NOMO-1 treated with DMSO at 0.1 percent for 48 hours (cell line): ENCODE results near the gene BLM.
A peak's percentile ranks its signal among the peaks of the same experiment; 100 is the strongest.

Source experiments
- DNase-seq: peaks from one replicate; lab custom pipeline; 2025; ENCODE audit not compliant: unreplicated experiment; lab: John Stamatoyannopoulos, UW

BLM gene

DNA sequence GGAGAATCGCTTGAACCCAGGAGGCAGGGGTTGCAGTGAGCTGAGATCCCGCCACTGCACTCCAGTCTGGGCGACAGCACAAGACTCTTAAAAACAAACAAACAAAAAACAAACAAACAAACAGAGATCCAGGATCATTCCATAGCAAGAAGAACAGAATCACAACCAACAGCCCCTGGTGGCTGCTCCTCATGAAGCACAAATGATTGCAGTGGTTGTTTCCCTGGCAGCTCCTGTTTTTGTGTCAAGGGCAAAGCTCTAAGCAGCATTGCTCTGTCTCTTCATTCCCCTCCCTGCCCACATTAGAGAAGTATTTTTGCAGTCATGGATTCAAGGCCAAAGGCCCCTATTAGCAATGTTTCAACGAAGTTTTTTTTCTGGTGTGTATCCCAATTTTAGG is 25.8 kb upstream of the BLM start:
- DNase-seq = no peak

DNA sequence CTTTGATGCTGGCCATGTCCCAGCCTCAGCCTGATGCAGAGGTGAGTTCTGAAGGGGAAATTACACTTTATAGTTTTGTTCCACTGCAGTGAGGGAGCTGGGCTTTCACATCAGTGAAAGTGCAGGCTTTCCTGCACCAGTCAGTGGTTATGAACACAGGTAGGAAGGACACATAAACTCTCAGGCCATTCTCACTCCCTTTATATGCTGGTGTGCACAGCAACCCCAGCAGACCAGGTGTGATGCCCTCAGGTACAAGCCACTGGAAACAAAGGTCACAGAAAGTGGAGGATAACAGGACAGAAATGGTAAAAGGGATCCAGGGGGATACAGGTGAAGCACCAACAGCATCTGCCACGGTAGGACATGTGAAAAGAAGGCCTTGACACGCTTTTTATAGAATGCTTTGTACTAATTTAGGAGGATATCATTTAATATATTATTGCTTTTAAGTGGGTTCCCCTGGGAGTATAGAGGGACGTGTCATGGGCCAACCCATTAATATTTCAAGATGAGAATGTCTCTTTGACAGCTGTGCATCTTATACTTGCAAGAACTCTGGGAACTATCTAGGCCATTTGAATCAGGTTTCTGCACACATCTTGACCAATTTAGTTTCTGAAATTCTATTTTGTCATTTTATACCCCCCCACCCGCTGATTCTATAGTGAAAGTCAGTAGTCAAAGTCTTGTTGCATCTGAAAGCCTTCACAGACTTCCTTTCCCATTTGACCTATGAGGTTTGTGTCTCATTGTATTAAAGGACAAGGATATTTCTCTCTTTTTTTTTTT is 25.0 kb upstream of the BLM start:
- no peak for DNase-seq

DNA sequence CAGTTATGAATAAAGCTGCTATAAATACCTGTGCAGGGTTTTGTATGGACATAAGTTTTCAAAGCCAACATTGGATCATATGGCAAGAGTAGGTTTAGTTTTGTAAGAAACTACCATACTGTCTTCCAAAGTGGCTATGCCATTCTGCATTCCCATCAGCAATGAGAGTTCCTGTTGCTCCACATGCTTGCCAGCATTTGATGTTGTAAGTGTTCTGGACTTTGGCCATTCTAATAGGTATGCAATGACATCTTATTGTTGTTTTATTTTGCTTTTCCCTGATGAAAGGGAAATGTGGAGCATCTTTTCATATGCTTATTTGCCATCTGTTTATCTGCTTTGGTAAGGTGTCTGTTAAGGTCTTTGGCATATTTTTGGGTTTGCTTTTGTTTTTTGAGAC is 22.2 kb upstream of the BLM start:
- DNase-seq = no peak

DNA sequence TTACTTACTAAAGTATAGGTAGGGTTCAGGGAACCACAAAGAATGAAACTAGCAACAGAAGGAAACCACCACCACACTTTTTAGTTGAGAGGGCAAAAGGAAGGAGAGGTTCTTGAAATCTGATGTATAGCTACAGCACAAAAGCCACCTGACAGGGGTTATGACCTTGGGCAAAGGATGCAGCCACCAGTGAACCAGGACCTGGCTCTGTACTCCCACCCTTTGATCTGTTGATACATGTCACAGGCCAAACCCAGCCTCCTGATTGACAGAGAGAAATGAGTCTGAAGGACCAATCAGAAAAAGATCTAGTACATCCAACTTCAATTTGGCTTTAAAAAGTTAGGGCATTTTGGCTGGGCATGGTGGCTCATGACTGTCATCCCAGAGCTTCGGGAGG is 20.0 kb upstream of the BLM start:
- DNase-seq = no peak

DNA sequence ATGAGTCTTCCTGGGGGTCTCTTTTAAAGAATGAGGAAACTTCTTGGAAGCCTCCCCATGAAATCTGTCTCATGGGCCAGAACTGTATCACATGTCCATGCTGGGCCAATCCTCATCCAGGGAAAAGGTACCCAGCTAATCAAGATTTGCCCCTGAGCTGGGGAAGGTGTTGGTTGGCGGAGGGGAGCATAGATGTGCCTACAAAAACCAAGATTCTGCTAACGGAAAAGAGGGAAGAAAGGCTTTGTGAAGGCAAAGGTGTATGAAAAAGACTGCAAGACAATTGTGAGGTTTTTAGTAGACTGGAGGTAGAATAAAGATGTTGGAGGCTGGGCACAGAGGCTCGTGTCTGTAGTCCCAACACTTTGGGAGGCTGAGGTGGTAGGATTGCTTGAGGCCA is 18.5 kb upstream of the BLM start:
- DNase-seq = no peak

DNA sequence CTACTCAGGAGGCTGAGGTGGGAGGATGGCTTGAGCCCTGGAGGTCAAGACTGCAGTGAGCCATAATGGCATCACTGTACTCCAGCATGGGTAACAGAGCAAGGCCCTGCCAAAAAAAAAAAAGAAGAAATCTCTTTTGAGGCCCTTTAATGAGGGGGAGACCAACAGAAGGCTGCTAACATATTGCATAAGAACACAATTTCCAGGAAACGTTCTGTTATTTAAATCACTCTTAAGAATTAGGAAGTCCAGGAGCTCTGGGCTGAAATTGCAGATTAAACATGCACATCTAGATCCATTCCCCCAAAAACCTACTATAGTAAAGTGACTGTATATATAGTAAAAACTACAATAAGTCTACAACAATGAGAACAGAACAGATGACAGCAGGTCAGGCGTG is 16.1 kb upstream of the BLM start:
- peak; percentile 89 for DNase-seq

DNA sequence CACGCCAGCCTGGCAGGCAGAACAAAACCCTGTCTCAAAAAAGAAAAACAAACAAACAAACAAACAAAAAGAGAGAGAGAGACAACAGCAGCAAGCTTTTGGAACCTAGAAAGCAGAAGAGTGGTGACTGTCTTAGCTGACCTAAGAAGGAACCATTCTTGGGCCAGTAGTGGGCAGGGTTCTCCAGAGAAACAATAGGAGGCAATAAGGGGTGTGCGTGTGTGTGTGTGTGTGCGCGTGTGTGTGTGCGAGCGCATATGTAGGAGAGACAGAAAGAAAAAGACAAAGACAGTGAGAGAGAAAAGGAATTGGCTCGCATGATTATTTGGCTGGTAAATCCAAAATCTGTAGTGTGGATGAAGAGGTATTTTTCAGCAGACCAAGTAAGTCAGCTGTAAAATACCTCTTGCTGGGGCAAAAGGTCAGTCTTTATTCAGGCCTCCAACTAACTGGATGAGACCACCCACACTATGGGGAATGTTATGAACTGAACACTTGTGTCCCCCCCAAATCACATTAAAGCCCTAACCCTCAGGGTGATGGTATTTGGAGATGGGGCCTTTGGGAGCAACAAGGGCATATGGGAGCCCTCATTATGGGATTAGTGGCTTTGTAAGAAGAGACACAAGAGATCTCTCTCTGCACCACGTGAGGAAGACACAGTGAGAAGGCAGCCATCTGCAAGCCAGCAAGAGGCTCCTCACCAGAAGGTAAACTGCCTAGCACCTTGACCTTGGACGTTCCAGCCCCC is 15.1 kb upstream of the BLM start:
- peak; percentile 69 for DNase-seq

DNA sequence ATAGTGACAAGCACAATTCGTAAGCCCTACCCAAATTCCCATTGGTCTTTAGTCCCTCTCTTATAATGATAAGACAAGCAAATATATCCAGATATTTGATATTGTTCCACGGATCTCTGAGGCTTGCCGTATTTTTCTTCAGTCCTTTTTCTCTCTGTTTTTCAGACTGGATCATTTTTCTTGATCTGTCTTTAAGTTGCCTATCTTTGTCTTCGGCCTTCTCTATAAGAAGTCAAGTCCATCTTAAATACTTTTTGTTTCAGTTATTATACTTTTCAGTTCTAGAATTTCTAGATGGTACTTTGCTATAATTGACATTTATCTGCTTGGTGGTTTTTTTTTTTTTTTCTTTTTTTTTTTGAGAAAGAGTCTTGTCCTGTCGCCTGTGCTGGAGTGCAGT is 13.7 kb upstream of the BLM start:
- no peak for DNase-seq

DNA sequence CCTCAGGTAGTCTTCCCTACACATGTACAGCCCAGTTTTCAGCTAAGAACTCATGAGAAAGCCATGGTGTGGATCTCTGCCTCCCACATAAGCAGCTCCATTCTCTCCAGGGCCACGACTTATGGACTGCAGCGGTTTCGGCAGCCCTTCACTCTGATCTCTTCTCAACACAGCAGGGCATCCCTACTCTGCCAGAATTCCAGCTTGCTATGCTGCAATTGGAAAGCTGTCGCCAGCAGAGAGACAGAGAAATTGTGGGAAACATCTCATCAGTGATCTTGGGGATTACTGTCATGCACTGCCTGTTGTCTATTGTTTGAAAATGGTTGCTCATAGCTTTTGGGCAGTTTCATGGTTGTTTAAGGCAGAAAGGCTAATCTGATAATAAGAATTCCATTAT is 11.9 kb upstream of the BLM start:
- DNase-seq = no peak

DNA sequence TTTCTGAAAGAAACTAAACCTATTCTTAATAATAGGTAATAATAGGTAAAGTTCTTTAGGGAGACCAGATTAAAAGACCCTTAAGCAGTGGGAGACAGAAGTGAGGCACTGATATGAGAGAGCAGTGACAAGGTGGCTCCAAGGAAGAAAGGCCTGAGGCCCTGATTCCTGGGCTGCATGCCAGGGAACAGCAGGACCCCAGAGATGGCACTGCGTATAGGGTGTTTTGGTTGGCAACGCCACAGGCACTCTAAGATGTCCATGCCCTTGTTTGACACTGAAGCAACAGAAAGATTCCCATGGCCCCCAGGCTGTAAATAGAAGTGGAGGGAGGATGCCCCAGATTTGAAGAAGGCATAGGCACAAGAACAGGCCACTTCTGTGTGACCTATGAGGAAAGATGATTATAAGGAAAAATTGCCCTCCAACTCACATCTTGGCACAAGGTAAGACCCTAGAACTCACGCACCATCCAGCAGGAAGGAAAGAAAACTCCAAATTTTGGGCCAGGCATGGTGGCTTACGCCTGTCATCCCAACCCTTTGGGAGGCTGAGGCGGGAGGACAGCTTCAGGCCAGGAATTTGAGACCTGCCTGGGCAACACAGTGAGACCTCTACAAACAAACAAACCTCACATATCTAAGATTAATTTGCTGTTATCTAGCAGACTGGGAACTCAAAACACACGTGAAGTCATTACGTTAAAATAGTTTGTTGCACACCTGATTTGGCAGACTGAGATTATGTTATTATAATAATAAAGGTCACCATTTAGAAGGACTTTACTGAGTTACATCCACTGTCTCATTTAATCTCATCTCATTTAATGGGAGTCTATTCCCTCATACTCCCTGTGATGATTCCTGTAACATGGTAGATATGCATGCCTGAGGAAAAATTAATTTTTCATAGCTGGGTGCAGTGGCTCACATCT is 10.5 kb upstream of the BLM start:
- no peak for DNase-seq

DNA sequence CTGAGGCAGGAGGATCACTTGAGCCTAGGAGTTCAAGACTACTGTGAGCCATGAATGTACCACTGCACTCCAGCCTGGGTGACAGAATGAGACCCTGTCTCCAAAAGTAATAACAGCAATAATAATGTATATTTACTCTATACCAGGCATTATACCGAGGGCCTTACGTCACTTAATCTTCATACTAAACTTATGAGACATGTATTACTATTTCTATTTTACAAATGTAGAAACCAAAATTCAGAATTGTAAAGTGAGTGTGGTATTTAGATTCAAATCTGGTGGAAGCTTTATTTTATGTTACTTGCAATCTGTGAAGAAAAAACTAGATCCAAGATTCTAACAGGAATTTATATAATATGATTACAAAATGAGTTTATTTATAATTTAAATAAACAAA is 9.7 kb upstream of the BLM start:
- no peak for DNase-seq

DNA sequence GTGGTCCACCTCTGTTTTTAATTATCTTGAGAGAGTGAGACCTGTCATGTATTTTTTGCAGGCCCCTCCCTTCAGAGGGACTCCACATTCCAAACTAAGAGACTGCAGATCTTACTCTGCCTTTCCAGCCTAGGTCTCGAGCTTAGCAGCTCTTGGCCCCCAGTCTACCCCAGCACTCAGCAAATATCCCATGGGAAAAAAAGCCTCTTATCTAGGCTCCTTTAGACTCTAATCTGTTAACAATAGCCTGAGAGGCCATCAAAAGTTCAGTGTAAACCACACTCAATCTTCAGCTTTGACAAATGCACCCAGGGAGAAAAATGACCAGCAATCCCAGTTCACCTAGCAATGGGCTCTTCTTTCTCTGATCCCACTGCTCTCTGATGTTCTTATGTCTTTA is 8.6 kb upstream of the BLM start:
- DNase-seq = no peak

DNA sequence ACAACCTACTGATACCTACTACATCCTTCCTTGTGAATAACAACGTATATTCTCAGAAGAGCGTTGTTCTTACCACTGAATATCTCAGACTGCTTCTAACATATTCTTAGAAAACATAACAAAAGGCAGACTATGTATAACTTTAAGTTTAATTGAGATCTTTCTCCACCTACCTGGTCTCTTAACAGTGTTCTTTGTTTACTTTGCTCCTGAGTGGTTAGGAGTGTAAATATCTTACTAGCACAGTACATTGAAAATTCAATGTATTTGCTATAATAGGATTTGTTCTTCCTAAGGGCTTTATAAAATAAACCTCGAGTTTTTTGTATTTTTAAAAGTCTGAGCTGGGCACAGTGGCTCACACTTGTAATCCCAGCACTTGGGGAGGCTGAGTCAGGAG is 7.9 kb upstream of the BLM start:
- no peak for DNase-seq

DNA sequence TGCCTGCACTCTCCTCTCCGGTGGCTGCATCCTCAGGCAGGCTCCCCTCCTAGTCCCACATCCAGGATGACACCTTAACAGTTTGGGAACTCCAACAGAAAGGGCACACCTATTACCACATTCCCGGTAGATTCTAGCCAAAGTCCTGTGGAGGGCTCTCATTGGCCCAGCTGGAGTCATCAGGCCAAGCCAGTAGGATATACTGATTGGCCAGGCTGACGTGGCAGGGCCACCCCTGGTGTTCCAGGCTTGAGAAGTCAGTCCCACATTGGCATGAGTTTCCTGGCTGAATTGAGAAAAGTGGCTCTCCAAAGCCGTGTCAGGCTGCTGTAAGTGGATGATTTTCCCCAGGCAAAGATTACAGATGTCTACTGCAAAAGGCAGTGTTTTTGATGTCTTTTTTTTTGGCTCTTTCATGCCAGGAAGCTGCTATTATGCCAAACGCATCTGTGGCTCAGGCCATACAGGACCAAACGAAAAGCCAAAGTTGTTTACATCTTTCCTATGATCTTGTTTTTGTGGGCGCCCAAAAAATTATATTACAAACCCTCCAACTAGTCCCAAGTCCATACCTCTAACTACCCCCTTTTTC is 6.6 kb upstream of the BLM start:
- no peak for DNase-seq

DNA sequence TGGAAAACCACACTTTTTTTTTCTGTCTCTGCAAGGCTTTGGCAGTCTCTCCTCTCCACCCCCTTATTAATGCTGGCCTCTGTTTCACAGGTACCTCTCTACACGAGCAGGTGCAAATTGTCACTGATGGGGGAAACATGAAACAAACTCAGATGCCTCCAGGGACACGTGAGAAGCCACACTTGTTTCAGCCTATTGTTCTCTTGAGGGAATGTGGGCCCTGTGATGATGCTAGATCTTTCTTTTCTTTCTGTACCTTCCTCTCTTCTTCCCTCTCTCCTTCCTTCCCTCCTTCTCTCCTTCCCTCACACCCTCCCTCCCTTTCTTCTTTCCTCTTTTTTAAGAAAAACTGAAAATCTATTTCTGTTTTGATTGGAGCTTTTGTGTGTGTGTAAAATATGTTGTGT is 5.7 kb upstream of the BLM start:
- no peak for DNase-seq

DNA sequence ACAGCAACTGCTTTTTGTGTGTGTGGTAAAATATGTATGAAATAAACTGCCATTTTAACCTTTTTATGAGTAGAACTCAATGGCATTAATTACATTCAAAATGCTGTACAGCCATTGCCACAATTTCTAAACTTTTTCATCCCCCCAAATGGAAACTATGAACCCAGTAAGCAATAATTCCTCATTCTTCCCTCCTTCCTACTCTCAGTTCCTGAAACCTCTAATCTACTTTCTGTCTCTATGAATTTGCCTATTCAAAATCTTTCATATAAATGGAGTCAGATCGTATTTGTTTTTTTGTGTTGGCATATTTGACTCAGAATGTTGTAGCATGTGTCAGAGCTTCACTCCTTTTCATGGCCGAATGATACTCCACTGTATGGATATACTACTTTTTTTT is 5.3 kb upstream of the BLM start:
- DNase-seq = peak; percentile 45

DNA sequence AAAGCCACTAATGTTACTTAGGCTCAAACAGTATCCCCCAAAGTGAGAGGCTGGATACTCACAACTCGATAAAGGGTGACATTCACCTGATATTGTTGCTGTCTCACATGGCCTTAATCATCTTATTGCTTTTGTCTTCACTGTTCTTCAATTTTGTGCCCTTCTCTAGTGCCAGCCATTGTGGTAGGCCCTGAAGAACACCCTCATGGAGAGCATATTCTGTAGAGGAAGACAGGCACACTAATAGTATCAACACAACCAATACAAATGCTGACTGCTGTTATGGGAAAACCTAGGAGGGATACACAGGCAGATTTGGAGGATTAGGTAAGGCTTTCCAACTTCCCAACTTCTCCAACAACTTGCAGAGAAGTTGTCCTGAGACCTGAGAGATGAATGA is 4.1 kb upstream of the BLM start:
- DNase-seq = no peak

DNA sequence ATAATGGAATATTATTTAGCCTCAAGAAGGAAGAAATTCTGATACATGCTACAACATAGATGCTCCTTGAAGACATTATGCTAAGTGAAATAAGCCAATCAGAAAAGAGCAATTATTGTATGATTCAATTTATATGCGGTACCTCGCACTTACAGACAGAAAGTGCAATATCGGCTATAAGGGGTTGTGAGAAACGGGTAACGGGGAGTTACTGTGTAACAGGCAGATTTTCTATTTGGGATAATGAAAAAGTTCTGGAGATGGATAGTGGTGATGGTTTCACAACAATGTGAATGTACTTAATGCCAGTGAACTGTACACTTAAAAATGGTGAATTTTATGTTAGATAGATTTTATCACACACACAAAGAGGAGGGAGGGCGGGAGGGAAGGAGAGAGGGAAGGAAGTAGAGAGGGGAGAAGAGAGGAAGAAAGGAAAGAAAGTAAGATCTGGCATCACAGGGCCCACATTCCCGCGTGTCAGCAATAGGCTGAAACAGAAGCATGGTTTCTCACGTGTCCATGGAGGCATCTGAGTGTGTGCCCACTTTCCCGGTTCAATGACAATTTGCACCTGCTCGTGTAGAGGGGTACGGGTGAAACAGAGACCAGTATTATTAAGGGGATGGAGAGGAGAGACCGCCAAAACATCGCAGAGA is 700 bp upstream of the BLM start:
- no peak for DNase-seq

DNA sequence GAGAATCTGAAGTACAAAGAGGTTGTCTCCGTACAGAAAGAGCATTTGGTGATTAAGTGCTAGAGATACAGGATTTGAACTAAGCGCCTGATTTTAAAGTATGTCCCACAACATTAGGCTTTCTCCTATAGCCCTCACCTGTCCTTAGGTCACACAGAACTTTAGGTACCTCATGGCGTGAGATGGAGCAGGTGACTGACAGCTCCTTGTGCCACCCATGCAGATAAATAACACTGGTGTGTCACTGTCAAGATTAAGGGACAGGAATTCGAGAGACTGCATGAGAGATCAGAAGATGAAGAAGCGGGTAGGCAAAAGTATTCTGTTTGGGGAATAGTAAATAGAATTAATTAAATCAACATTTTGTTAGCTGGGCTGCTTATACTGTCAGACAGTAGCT is 1.1 kb downstream of the BLM start:
- no peak for DNase-seq

DNA sequence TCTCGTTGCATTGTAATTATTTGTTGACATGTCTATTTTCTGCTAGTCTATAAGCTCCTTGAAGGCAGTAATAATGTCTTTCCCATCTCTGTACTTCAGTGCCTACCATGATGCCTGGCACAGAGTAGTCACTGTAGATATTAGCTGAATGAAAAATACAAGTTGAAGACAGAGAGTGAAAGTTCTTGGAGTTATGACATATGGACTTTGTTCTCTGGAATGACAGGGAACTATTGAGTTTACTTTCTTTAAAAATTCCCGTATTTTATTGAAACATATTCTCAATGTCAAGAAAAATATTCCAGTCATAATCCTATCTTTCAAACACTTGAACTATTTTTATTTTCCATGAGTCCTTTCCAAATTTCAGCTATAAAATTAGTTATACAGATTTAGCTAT is 3.0 kb downstream of the BLM start:
- DNase-seq = no peak

DNA sequence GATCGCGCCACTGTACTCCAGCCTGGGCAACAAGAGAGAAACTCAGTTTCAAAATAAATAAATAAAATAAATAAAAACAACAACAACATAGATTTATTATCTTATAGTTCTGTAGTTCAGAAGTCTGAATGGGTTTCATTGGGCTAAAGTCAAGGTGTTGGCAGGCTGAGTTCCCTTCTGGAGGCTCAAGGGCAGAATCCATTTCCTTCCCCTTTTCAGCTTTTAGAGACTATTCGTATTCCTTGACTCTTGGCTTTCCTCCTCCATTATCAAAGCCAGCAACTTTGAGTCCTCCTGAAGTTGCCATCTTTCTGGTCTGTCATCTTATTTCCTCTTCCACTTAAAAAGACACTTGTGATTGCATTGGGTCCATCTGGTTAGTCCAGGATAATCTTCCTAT is 12.1 kb downstream of the BLM start:
- no peak for DNase-seq
